ENCODE measurements around the gene RPS15. TPM values are rescaled to one million over a fixed set of nuclear protein-coding genes. Genes with fewer than 3 reads are reported as not detected.

Gene RPS15
- total RNA-seq = 1,000 to 10,000 TPM; 1,854 to 1,879 TPM

DNA sequence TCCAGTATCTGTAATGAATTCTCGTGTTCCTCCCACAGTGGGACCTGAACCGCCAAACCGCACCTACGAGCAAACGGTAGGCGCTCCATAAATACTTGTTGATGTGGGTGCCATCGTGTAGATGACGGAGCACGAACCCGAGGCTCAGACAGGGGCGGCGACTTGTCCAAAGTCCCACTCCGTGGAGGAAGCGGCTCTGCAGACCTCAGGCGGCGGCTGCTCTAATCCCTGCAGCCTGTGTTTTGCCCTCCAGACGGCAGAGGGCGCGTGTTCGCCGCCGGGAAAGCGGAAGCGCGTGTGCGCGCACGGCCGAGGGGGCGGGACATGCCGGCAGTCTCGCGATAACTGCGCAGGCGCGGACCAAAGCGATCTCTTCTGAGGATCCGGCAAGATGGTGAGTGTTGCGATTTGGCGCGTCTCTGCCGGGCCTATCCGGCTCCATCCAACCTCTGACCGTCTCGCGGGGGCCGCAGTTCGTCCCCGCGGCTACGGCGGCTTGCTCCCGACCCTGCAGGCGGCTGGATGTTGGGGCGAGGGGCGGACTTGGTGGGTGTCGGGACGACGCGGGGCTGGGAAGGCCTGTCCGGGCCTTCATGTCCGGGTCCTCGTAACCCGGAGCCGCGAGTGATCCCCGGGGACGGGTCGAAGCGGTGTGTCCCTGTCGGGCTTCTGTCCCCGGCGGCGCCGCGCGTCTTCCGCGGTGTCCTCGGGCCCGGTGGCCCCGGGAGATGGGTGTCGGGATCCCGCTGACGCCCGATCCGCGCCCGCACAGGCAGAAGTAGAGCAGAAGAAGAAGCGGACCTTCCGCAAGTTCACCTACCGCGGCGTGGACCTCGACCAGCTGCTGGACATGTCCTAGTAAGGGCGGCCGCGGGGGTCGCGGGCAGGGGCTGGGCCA is at the start of gene RPS15:
RPS15 (plus strand) TSS at position 362 of the 898 bp plus-strand sequence; CDS start at position 392, 30 bp downstream.
- H3K36me3 Mint-ChIP-seq (ENCODE audit: low read depth) = peaks cover 48% of the 10 kb centered on the region
- no peaks in the 10 kb centered on the region for H3K27me3 Mint-ChIP-seq
- CTCF ChIA-PET = interaction anchor here (0.8 to 2.7 kb wide), 4 partner anchors 7 to 25 kb away, joined by 3 to 8 read pairs (median 3); no protein-coding TSS in a partner anchor
- peak; percentile 95 for ATAC-seq
- POLR2A ChIA-PET = interaction anchor here (0.8 to 3.5 kb wide), 8 partner anchors 11 to 30 kb away, joined by 3 to 10 read pairs (median 4); no protein-coding TSS in a partner anchor
- H3K4me3 Mint-ChIP-seq = peak within 1 kb of the TSS; percentile 93
- intact Hi-C loops (cut with micrococcal nuclease) = no loop called here
- peak within 1 kb of the TSS; percentile 99 for H3K27ac Mint-ChIP-seq
- H3K4me1 Mint-ChIP-seq (ENCODE audit: low read depth) = peaks cover 29% of the 10 kb centered on the region
- peak; percentile 96 for DNase-seq
- TF ChIP-seq, protein P1, sequence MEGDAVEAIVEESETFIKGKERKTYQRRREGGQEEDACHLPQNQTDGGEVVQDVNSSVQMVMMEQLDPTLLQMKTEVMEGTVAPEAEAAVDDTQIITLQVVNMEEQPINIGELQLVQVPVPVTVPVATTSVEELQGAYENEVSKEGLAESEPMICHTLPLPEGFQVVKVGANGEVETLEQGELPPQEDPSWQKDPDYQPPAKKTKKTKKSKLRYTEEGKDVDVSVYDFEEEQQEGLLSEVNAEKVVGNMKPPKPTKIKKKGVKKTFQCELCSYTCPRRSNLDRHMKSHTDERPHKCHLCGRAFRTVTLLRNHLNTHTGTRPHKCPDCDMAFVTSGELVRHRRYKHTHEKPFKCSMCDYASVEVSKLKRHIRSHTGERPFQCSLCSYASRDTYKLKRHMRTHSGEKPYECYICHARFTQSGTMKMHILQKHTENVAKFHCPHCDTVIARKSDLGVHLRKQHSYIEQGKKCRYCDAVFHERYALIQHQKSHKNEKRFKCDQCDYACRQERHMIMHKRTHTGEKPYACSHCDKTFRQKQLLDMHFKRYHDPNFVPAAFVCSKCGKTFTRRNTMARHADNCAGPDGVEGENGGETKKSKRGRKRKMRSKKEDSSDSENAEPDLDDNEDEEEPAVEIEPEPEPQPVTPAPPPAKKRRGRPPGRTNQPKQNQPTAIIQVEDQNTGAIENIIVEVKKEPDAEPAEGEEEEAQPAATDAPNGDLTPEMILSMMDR (IDR thresholded peaks at IDR 0.05) = peak; percentile 95
- no peaks in the 10 kb centered on the region for H3K9me3 Mint-ChIP-seq

- DNase-seq (no peak), ATAC-seq (no peak)
- peaks cover 9% of the 10 kb centered on the region for H3K4me1 Mint-ChIP-seq (ENCODE audit: low read depth)
- intact Hi-C loops (cut with micrococcal nuclease) = no loop called here
- no peak overlapping the region for H3K27ac Mint-ChIP-seq
- no peaks in the 10 kb centered on the region for H3K27me3 Mint-ChIP-seq
- ChIA-PET CTCF (no interaction called here), POLR2A (no interaction called here)
- peaks cover 31% of the 10 kb centered on the region for H3K36me3 Mint-ChIP-seq (ENCODE audit: low read depth)
- no peak overlapping the region for H3K4me3 Mint-ChIP-seq
- TF ChIP-seq, protein P1 (IDR thresholded peaks at IDR 0.05) = no peak
- H3K9me3 Mint-ChIP-seq = no peaks in the 10 kb centered on the region
Observed at GRCh38 chr19:1388637-1389026, 49.6 kb upstream of the RPS15 start.

- Mint-ChIP-seq H3K4me1 (ENCODE audit: low read depth) (peaks cover 9% of the 10 kb centered on the region), H3K9me3 (no peaks in the 10 kb centered on the region), H3K27ac (no peak overlapping the region), H3K36me3 (ENCODE audit: low read depth) (peaks cover 30% of the 10 kb centered on the region), H3K4me3 (no peak overlapping the region), H3K27me3 (no peaks in the 10 kb centered on the region)
- ChIA-PET CTCF (no interaction called here), POLR2A (no interaction called here)
- DNase-seq = no peak
- TF ChIP-seq, protein P1 (IDR thresholded peaks at IDR 0.05) = no peak
- no peak for ATAC-seq
- intact Hi-C loops (cut with micrococcal nuclease) = no loop called here
Observed at GRCh38 chr19:1389033-1389940, 48.9 kb upstream of the RPS15 start.

GRCh38 chr19:1390890-1391423 is 47.2 kb upstream of the RPS15 start:
- Mint-ChIP-seq H3K9me3 (no peaks in the 10 kb centered on the region), H3K27ac (no peak overlapping the region), H3K4me3 (no peak overlapping the region), H3K36me3 (ENCODE audit: low read depth) (peaks cover 30% of the 10 kb centered on the region), H3K27me3 (no peaks in the 10 kb centered on the region), H3K4me1 (ENCODE audit: low read depth) (peaks cover 1% of the 10 kb centered on the region)
- ChIA-PET POLR2A (no interaction called here), CTCF (no interaction called here)
- no peak for DNase-seq
- intact Hi-C loops (cut with micrococcal nuclease) = no loop called here
- TF ChIP-seq, protein P1 (IDR thresholded peaks at IDR 0.05) = no peak
- ATAC-seq = no peak
